ENCODE measurements around the gene EGLN3. TPM values are rescaled to one million over a fixed set of nuclear protein-coding genes. Genes with fewer than 3 reads are reported as not detected.

The EGLN3 gene
- polyA plus RNA-seq, 2 of the 4 experiments (the other 2 are of a cell fraction) = 3.5 to 15.4 TPM

DNA sequence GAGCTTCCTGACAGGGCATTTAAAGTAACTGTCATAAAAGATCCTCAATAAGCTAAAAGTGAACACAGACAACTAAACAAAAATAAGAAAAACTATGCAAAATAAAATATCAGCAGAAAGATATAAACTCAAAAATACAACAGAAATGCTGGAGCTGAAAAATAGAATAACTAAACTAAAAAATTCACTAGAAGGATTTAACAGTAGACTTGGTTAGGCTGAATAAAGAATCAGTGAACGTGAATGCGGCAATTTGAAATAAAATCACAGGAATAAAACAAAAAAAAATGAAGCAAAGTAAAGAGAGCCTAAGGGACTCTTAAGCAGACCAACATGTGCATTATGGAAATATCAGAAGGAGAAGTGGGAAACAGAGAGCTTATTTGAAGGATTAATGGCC lies 74.6 kb downstream of the EGLN3 start:
- no peak overlapping the region for H3K27ac ChIP-seq
- no peaks in the 10 kb centered on the region for H3K4me1 ChIP-seq
- ATAC-seq (no peak), FAIRE-seq (no peak), DNase-seq (ENCODE audit: low read depth in 1 of 2, low spot score in 1 of 2) (no peak)
- peaks cover 10% of the 10 kb centered on the region for H3K9me3 ChIP-seq
- no peak for TF ChIP-seq ZSCAN20 (CRISPR knock-in tag; IDR thresholded peaks at IDR 0.05)
- TF ChIP-seq, protein P1, sequence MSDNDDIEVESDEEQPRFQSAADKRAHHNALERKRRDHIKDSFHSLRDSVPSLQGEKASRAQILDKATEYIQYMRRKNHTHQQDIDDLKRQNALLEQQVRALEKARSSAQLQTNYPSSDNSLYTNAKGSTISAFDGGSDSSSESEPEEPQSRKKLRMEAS (IDR thresholded peaks at IDR 0.05) = no peak
- TF ChIP-seq SMC3 (IDR thresholded peaks at IDR 0.05) = no peak
- no peak for TF ChIP-seq POLR2A (IDR thresholded peaks at IDR 0.05; ENCODE audit: low read length)
- TF ChIP-seq KDM1A (IDR thresholded peaks at IDR 0.05; ENCODE audit: low read depth) = no peak
- no peak overlapping the region for H3K4me2 ChIP-seq
- POLR2A ChIA-PET = no interaction called here
- CTCF ChIA-PET = interaction anchor here (1.1 kb wide), 2 partner anchors 11 to 223 kb away, joined by 3 to 5 read pairs; no protein-coding TSS in a partner anchor
- 70% methylated on average over 2 of the region's 2 CpGs for WGBS (ENCODE audit: missing lambda C conversion rate)
- H3K4me3 ChIP-seq = no peak overlapping the region

Data from A549 (cell line).